Measurements from ENCODE around the gene CDADC1.

Gene CDADC1

DNA sequence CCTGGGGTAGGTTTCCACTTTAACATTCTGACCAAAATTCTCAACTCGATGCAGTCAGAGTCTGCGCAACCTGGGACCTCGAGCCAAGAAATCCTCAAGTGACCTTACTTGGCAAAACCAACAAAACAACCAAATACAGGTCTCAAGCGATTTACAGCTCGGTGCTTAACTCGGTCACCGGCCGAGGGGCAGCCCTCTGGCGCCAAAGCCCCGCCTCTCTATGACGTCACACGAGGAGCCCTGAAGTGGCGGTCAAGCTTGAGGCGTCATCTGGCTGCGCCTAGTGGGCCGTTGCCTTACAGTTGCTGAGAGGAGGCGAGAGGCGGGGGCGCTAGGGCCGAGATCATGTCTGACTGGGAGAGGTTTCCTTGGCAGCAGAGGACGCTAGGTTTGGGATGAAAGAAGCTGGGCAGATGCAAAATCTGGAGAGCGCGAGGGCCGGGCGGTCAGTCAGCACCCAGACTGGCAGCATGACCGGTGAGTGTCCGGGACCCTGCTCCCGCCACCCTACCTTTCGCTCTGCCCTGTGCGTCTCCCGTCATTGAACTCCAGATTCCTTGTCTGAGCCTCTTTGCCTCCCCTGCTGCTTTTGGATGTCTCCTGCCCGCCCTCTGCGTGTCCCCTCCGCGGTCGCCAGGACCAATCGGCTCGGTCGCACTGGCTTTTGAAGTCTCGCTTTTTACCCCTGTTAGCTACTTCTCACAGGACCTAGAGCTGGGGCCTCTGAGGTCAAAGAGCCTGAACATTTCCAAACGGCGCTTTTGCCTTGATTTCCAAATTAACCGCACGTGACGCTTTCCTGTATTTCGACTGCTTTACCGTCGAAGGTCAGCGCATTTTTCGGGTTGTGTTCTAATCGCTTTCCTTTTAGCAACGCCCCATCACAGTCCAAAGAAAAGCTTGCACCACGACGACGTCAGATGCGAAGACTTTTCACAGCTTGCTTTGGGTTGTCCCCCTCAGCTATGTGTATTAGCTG lies at the start of gene CDADC1:
Gene CDADC1 (plus strand): TSS at position 283 of the 979 bp plus-strand sequence. CDS start 113 bp downstream, at position 396.
- peak; percentile 30 for DNase-seq

DNA sequence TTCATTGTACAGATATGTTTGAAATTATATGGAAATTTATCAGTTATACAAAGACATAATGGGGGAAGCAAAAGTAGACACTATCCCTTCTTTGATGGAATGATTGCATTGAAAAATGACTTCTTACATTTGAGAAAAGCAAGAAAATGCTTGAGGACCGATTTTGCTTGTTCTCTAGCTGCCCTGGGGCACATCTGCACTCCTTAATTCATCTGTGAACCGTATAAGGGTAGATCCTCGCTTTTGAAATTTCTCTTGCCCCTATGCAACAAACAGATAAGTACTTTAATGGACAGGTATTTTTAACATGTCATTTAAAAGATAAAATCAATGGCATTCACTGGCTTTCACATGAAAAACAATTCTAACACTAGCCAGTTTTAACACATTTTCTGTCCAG lies 41.1 kb upstream of the CDADC1 start:
- DNase-seq: no peak

- DNase-seq: no peak
These were observed 39.1 kb upstream of the CDADC1 start for GRCh38 chr13:49208619-49209018.

DNA sequence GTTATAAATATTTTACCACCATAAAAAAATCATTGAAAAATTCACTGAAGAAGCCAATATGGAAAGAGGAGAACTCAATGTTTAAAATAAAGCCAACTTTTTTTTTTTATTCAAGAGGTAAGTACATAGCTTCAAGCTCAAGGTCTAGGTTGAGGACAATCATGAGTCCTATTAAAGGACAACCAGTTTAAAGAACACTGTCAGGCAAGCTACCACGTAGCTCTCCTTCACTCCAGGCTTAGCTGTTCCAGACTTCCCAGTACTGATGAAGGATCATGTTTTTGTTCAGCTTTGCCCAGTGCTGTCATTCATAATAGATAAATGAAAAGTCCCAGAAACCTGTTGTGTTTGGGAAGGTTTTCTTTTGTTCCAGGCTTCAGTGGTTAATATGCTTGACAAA lies 37.6 kb upstream of the CDADC1 start:
- DNase-seq: no peak

- no peak for DNase-seq
These were observed 37.1 kb upstream of the CDADC1 start for GRCh38 chr13:49210669-49211068.

DNA sequence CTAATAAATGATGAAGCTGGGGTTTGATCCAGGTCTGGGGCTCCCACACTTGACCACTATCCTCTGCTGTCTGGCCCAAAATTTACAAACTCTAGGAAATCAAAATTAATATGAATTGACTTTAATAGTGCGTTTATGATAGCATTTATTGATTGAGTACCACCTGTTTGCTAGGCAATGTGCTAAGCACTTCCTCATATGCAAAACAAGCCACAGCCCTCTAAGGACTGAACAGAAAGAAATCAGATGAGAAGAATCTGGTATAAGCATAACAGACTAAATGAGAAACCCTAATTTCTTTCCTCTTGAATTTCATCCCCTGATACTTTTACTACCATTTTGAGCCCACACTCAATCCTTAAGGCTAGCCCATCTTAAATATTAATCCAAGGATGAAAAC lies 34.2 kb upstream of the CDADC1 start:
- no peak for DNase-seq

DNA sequence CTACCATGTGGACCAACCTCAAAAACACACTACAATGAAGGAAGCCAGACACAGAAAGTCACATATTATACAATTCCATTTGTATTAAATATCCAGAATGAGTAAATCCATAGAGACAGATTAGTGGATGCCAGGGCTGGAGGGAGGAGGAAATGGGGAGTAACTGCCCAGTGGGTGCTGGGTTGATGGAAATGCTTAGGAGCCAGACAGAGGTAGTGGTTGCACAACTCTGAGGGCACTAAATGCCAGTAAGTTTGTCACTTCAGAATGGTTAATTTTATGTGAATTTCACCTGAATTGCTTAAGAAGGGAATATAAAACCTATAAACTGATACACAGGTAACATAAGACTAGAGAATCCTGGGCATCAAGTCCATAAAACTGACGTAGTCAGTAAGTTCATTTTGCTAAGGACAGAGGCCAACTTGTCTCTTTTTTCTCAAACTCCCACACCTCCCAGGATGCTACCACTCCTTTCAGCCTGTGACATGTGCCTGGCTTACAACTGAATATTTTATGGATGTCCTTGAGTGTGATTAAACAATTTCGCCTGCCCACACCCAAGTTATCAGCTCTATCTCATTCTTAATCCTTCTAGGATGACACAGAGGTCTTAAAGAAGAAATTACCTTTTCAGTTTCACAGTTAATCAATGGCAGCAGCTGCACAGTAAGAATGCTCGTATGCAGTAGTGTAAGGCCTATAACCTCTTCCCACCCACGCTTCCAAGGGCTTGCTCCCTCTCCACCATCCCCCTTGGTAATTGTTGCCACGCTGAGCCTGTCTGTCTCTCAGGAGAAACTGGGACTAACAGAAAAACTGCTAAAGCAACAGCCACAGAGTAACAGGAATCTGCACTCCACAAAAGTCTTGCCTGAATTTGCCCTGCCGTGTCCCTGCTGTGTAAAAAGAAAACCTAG lies 33.5 kb upstream of the CDADC1 start:
- no peak for DNase-seq

GRCh38 chr13:49214917-49215376 lies 32.8 kb upstream of the CDADC1 start:
- DNase-seq: no peak

- DNase-seq: no peak
These were observed 31.4 kb upstream of the CDADC1 start for GRCh38 chr13:49216334-49216733.

GRCh38 chr13:49217962-49218492 lies 29.7 kb upstream of the CDADC1 start:
- no peak for DNase-seq

- no peak for DNase-seq
These were observed 29.2 kb upstream of the CDADC1 start for GRCh38 chr13:49218493-49219051.

DNA sequence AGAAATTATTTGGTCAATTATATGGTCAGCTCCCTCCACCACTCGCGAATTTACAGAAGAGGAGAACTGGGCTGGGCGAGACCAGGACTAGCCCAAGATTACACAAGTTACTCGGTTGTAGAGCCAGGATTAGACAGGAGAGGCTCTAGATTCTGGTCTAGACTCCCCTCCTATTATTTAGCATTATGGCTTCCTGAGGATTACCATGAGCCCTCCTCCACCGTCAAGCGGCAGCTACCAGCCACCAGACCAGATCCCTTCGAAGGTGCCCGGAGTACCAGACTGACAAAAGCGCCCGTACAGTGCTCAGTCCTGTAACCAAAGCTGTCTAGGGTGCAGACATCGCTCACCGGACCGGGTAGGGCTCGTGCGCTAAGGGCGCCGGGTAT lies 28.1 kb upstream of the CDADC1 start:
- DNase-seq: no peak

- no peak for DNase-seq
These were observed 27.5 kb upstream of the CDADC1 start, which contains the start of gene MLNR for GRCh38 chr13:49220036-49220855. TSS of gene MLNR (plus strand) at chr13:49220338. CDS start at chr13:49220338, 0 bp downstream.

- no peak for DNase-seq
These were observed 26.7 kb upstream of the CDADC1 start for GRCh38 chr13:49220856-49221589.

GRCh38 chr13:49221590-49221965 lies 26.1 kb upstream of the CDADC1 start:
- DNase-seq: no peak

- DNase-seq: no peak
These were observed 22.3 kb upstream of the CDADC1 start for GRCh38 chr13:49225223-49226042.

GRCh38 chr13:49226613-49227012 lies 21.1 kb upstream of the CDADC1 start:
- no peak for DNase-seq

DNA sequence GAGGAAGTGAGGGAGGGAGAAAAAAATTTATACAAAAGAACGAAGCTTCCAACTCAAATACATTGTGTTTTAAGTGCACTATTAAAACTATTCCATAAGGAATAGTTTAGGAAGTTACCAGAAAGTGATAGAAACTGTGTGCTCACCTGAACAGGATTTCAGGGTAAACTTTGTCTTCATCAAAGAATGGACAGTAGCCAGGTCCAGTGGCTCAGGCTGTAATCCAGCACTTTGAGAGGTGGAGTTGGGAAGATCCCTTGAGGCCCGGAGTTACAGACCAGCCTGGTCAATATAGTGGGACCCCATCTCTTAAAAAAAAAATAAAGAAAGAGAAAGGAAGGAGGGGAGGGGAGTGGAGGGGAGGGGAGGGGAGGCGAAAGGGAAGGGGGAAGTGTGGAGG lies 13.0 kb upstream of the CDADC1 start:
- no peak for DNase-seq

- DNase-seq: no peak
These were observed 11.8 kb upstream of the CDADC1 start for GRCh38 chr13:49235856-49236431.

DNA sequence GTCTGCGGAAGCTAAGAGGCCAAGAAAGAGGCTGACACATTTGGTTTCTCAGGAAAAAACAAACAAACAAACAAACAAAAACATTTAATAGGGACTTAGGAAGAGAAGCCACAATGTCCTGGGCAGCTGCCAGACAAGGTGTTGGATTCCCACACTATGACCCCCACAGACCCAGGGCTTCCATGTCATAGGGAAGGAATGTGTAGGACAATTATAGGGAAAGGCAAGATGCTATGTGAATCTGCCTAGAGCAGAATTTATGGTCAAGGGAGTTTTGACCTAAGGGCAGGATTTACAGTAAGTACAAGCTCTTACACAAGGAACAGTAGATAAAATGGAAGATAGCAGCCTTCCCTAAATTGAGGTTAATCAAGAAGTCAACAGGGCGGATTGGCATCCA lies 9.1 kb upstream of the CDADC1 start:
- DNase-seq: no peak
